ENCODE results near the gene GPR6.

Gene GPR6, protein sequence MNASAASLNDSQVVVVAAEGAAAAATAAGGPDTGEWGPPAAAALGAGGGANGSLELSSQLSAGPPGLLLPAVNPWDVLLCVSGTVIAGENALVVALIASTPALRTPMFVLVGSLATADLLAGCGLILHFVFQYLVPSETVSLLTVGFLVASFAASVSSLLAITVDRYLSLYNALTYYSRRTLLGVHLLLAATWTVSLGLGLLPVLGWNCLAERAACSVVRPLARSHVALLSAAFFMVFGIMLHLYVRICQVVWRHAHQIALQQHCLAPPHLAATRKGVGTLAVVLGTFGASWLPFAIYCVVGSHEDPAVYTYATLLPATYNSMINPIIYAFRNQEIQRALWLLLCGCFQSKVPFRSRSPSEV

DNA sequence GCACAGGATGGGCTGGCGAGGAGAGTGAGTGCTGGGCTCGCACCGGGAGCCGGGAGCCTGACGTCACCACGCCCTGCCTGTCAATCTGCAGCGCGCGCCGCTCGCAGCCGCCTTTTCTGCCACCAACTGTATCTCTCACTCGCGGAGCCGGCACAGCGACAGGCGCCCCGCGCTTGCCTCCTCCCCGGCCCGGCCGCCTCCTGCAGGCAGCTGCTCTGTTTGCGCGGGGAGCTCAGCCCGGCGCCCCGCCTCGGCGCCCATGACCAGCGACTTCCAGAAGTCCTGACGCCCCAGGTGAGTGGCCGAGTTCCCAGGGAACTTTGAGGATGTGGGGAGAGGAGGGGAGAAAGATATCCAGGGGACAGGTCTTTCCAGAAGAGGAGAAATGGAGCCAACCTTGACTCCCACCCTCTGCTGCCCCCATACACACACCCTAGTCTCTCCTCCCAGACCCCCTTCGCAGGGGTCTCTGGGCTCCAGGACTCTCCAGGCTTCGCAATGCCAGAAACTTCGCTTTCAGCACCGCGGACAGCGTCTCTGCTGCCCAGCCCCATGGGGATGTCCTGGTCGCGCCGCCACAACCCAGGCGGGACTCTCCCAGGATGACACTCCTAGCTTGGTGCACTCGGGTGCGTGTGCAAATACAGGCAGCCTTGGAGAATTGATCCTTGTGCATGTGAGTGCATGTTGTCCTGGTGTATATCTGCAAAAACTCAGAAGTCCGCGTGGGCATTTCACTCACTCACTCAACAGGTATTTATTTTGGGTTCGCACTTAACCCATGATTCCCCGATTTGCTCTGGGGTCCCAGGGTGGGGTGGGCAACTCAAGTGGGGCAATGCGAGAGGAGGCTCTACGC is at the start of gene GPR6:
Gene GPR6 (plus strand): TSS at position 138 of the 859 bp plus-strand sequence. CDS start 802 bp downstream, outside the sequence.
- DNase-seq: peak; percentile 54

DNA sequence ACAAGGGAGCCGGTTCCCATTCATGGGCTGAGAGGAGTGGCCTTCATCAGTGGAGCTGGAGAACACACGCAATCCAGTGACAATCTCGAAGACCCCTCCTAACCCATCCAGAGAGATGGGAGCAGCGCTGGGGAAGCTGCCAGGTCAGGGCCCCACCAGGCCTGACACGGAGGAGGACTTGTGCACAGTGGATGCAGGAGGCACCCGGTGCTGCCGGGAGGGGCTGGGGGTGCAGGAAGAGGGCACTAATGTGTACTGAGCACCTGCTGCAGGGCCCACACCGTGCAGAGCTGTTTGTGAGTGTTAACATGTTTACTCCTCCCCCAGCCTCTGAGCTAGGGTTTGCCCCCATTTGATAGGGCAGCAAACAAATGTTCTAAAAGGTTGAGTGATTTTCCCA is 43.8 kb upstream of the GPR6 start:
- no peak for DNase-seq

DNA sequence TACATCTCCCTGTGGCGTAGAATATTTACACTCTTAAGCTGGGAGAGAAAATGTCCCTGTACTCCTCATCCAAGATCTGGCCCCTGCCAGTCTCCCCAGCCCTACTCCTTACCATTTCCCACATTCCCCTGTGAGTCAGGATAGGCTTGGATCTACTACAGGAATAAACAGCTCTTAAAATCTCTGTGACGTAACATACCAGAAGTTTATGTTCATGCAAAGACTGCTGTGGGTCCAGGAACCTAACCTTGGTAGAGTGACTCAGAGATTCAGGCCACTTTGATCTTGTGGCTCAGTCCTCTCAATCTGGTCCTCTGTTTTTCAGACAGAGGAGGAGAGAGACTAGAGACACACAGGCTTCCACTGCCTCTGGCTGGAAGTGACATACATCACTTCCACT is 38.5 kb upstream of the GPR6 start:
- no peak for DNase-seq

DNA sequence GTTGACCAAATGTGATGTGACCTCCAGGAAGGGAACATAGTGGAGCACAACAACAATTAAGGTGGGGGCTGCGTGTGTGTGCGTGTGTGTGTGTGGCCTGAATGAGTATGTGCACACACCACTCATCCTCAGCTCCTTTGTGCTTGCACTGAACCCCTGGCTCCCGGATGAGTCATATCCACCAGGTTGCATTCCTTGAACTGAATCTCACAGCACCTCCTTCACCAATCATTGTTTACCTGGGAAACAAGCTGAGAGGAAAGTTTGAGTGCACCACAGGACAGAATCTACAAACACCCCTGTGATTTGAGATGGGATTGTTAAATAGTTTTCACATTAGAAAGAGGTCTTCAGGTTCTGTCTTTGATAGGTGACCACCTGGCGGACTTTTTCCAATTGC is 33.7 kb upstream of the GPR6 start:
- DNase-seq: no peak

DNA sequence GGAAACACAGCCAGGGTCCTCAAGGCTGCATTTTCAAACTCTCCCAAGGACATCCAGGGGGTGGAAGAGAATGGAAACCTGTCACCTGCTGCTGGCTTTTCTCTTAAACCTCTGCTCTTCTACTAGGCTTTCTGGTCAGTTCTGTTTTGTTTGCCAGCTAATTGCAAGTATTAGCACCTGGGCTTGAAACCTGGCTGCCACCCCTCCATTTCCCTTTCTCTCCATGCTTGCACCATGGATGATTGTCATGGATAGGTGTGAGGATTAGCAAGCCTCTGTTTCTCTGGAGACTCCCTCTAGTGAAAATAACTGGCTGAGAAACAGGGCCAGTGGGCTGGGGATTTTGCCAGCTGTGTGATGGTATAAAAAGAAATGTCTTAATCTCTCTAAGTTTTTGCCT is 33.0 kb upstream of the GPR6 start:
- DNase-seq: no peak

DNA sequence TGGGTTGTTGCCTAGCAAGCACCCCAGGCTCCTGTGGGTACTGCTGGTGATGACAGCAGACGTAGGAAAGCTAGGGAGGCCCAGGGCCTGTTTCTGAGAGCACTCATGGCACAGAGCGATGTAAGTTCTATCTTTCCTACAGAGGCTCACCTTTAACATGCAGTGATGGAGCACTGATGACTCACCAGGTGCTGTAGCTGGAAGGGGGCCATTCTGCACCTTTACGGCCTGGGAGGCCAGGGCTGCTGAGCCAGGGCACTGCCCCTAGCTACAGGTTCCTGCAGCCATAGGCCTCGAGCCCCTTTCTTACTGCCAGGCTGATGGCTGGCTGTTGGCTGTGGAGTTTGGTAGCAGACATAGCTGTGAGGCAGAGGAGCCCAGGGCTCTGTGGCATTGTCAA is 31.1 kb upstream of the GPR6 start:
- no peak for DNase-seq

DNA sequence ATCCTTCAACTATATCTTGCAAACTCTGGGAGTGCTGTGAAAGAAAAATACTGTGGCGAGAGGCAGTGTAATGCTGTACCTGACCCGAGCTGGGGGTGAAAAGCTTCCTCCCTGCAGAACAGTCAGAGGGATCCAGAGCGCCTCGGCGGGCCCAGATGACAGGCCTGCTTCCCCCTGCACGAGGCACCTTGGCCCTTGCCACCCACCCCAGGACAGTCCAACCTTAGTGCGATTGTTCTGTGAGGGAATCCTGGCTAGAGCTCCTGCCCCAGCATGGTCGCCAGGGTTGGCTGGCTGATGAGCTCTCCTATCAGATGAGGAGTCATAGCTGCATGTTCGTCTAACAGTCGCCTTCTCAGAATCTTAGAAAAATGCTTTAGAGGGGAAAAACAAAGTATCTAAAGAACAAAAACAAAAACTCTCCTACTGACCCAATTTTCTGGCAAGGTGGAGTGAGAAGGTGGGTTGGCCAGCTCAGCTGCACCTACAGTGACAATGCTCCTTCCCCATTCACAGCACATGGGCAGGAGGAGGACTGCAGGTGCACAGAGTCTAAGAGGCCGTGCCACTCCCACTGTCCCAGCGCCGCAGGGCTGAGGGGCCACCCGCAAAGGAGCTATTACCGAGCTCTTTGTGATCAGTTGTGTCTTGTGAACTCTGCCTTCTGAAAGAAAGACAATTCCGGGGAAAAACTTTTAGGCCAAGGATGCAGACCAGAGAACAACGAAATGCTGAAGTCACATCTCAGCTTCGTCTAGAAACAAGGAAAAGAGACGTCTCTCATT is 28.6 kb upstream of the GPR6 start:
- no peak for DNase-seq

DNA sequence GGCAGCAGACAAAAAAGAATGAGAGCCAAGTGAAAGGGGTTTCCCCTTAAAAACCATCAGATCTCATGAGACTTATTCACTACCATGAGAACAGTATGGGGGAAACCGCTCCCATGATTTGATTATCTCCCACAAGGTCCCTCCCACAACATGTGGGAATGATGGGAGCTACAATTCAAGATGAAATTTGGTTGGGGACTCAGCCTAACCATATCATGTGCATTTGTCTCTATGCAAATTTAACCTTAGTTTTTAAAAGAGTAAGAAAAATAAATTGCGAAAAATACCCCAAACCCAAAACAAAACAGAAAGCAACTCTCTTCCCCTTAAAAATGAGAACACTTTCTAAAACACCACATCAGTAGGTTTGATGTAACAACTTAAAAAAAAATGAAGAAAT is 22.6 kb upstream of the GPR6 start:
- no peak for DNase-seq

DNA sequence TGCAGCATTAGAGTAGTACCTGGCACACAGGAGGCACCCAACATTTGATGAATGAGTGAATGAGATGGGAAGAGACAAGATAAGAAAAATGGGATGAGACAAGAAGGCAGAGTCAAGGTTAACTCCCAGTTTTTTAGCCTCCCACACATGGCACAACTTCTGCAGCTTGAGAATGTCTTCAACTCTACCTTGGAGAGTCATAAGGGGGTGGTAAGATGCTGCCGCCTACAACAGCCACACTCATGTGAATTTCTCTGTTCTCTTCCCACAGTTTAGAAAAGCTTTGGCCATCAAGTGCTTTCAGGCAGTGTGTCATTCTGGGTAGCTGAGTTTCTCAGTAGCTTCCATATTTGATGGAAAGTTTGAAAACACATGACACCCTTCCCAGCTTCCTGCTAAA is 19.5 kb upstream of the GPR6 start:
- no peak for DNase-seq

DNA sequence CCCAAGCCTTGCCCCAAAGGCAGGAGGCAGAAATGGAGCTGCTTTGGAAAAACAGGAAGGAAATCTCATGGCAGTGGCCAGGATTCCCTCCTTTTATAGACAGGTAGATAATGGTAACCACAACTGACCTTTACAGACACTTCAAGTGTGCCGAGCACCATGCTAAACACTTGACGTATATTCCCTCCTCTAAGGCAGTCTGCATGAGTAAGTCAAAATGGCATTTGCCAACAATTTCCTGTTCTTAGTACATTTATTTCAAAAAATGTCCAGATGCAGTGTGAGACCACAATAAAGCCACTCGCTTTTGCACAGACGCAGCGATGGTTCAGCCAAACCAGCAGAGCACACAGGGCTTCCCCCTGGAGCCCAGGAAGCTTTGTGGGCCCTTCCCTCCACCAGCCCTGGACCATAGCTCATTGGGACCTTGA is 16.5 kb upstream of the GPR6 start:
- DNase-seq: no peak

DNA sequence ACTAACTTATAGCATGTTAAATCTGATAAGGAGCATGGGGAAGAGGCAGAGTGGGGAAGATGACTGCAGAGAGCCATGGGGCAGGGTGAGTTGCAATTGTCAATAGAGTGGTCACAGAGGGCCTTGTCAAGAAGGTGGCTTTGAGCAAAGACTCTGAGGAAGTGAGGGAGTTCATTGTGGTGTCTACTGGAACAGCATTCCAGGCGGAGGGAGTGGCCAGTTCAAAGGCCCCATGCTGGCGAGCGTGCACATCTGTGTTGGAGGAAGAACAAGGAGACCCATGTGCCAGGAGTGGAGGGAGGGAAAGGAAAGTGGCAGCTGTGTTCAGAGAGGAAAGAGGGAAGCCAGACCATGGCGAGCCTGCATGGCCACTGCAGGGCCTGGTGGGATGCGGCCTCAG is 15.8 kb upstream of the GPR6 start:
- no peak for DNase-seq

DNA sequence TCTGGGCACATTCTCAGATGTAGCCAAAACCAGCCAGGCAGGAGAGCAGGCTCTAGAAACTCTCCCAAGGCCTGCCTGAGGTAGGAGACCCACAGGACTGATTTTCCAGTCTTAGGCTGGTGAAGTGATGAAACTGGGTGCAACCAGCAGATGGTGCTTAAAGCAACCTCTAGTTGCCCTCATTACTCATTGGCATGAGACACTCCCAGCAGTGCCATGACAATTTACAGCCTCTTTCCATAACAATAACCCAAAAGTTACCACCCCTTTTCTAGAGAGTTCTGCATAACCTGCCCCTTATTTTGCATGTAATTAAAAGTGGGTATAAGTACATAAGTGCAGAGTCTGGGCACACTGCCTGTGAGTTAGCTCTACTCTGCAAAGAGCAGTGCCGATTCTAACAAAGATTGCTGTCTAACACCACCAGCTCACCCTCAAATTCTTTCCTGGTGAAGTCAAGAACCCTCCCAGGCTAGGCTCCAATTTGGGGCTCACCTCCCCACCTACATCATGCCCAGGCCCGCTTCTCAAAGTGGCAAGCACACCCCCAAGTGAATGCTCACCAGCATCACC is 14.4 kb upstream of the GPR6 start:
- no peak for DNase-seq

DNA sequence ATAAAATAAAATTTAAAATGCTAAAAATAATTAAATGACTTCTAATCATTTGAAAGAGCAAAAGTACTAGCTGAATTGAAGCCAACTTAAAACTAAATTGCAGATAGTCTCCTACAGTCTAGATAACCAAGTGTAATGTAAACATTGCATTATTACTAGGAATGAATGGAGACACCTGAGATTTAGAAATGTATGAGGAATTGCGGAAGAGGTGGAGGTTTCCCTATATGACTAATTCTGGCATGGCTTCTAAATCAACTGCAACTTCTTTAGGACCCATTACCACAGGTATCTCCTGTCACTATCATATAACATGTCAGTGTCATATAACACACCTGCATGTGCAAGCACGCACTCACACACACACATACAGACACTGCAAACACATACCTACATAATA is 13.2 kb upstream of the GPR6 start:
- DNase-seq: no peak

DNA sequence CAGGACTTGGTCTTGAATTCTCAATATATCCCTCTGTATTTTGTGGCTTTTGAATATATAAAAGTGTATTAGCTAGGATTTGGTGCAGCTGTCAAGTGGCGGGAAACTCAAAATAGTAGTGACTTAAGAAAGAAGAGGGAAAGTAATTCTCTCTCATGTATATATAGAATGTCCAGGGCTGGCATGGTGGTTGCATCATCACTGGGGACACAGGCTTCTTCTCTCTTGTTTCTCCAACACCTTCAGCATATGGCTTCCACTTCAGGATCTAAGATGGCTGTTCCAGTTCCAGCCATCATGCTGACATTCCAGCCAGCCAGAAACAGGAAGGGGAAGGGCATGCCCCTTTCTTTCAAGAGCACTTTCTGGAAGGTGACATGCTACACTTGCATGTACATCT is 11.8 kb upstream of the GPR6 start:
- no peak for DNase-seq

DNA sequence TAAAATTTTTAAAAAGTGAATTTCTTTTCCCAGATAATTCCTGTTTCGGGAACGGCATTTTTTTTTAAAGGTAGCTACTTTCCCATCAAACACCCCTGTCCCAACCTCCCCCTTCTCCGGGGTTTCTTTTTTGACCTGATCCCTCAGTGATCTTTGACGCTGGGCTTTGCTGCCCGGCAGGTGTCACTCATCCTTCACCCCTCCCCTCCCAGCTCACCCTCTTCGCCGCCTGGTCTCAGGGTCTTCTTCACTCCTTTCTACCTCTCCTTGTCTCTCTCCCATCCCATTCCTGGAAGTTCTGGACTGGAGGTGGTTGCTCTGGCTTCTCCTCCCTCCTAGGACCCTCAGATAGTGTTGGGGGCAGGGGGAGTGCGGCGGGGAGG is 329 bp upstream of the GPR6 start:
- no peak for DNase-seq

DNA sequence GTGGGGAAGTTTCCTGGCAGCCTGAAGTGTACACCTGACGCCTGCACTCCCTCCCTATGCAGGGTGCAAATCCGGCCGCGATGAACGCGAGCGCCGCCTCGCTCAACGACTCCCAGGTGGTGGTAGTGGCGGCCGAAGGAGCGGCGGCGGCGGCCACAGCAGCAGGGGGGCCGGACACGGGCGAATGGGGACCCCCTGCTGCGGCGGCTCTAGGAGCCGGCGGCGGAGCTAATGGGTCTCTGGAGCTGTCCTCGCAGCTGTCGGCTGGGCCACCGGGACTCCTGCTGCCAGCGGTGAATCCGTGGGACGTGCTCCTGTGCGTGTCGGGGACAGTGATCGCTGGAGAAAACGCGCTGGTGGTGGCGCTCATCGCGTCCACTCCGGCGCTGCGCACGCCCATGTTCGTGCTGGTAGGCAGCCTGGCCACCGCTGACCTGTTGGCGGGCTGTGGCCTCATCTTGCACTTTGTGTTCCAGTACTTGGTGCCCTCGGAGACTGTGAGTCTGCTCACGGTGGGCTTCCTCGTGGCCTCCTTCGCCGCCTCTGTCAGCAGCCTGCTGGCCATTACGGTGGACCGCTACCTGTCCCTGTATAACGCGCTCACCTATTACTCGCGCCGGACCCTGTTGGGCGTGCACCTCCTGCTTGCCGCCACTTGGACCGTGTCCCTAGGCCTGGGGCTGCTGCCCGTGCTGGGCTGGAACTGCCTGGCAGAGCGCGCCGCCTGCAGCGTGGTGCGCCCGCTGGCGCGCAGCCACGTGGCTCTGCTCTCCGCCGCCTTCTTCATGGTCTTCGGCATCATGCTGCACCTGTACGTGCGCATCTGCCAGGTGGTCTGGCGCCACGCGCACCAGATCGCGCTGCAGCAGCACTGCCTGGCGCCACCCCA is 1.2 kb downstream of the GPR6 start:
- DNase-seq: no peak

DNA sequence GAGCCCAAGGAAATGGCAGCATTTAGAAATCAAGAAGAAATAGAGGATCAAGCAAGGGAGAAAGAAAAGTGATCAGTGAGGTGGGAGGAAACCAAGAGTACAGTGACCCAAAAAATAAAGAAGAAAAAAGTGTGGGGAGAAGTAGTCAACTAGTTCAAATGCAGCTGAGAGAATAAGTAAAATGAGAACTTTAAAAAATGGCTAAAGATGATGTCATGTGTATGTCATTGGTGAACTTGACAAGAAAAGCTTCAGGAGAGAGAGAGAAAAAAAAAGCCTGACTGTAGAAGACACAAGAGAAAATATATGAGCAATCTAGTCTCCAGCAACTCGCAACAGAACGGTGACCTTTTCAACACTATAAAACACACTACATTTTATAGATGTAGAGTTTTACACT is 6.3 kb downstream of the GPR6 start:
- DNase-seq: no peak

DNA sequence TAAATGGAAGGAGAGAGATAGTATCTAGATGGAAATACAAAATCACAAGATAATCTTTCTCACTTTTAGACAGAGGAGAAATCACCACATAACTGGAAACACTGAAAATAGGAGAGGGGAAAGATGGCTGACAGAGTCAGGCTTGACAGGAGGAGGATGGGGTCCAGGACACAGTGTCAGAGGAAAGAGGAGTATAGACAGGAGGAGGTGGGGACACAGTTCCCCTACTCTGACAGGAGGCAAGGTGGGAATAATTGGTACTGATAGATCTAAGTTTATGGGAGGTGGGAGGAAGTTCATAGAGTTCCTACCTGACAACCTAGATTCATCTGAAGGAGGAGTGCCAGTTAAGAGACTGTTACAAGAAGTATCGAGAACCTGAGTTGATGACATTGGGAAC is 9.1 kb downstream of the GPR6 start:
- no peak for DNase-seq

DNA sequence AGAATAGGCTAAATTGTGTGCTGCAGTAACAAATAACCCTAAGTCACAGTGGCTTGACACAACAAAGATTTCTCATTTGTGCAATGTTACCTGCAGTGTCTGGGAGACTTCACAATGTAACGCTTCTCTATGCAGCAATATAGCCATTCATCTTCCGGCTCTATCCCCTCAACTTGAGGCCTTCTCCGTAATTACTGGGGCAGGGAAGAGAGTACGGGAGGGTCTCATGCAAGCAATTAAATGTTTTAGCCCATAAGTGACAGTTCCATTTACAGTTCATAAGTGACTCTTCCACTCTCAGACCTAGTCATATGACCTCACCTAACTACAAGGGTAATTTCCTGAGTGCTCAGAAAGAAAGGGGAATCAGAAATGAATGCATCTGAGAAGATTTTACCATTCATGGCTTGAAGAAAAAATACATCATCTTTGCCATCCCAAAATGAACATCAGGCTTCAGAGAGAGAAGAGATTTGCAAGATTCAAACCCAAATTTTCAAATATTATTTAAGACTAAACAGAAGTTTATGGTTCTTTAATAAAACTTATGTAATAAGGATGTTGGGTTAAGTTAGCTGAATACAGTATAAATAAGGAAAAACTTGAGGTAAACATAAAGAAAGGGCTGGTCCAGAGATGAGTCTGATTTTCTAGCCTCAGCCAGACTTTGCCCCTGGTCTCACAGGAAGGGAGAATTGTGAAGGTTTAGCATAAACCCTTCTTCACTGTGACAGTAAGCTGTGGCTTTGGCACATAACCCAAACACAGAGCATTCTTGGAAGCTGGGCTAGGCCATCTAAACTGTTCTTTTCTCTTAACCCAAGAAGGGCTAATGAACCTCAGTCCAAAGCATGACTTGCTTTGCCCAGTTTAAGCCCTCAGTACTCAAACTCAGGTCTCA is 13.3 kb downstream of the GPR6 start:
- no peak for DNase-seq

DNA sequence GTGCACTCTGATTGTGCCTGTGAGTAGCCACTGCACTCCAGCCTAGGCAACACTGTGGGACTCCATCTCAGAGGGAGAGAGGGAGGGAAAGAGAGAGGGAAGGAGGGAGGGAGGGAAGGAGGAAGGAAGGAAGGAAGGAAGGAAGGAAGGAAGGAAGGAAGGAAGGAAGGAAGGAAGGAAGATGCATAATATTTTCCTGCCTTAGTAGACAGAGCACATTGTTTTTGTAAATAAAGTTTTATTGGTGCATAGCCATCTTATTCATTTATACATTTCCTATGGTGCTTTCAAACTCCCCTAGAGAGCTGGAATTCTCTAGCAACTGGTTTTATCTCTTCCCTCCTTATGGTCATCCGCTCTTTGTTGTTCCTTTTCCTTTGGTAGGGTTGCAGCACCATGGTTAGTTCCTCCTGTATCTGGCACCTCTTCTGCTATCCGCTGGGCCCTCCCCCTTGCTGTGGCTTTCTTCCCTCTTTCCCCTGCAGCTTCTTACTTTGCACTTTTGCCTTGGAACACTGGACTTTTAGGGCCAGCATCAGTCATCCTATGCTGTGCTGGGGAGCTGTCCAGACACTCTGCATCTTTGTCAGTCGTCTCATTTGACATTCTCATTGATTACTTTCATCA is 20.2 kb downstream of the GPR6 start:
- no peak for DNase-seq

DNA sequence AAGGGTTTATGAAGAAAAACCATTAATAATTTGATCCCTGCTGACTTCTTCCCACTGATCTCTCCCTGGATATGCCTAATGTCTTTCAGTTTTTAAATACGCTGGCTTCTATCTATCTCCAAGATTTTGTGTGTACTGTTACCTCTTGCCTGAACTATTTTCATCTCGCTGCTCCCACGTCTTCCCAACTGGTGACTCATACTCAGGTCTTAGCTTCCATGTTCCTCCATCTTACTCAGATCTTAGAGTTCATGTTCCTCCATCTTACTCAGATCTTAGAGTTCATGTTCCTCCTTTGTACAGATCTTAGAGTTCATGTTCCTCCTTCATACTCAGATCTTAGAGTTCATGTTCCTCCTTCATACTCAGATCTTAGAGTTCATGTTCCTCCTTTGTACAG is 21.6 kb downstream of the GPR6 start:
- DNase-seq: no peak
